IPS-20b (cell line): ENCODE results near the gene SUN2.

Source experiments
- H3K27ac ChIP-seq: one replicate; pipeline ENCODE4 v1.5.1; 2013; ENCODE audit warnings: low read length
- H3K27me3 ChIP-seq: 2 replicates; pipeline ENCODE4 v1.6.1; 2013; ENCODE audit warnings: mild to moderate bottlenecking, low read length, inconsistent platforms; ENCODE audit not compliant: insufficient read depth
- H3K36me3 ChIP-seq: 2 replicates; pipeline ENCODE4 v1.6.1; 2013; ENCODE audit warnings: low read depth, mild to moderate bottlenecking, inconsistent platforms, low read length, moderate library complexity; ENCODE audit not compliant: insufficient read depth
- H3K4me1 ChIP-seq: 2 replicates; pipeline ENCODE4 v1.6.1; 2013; ENCODE audit warnings: mild to moderate bottlenecking, control low read depth, inconsistent platforms, low read length, moderate library complexity; ENCODE audit not compliant: insufficient read depth
- H3K4me3 ChIP-seq: 2 replicates; pipeline ENCODE4 v1.5.1; 2013; ENCODE audit warnings: mild to moderate bottlenecking, low read length, inconsistent platforms
- H3K9ac ChIP-seq: 2 replicates; pipeline ENCODE4 v1.6.1; 2013; ENCODE audit warnings: low read depth, mild to moderate bottlenecking, inconsistent platforms, low read length, moderate library complexity
- H3K9me3 ChIP-seq: 2 replicates; pipeline ENCODE4 v1.6.1; 2013; ENCODE audit warnings: mild to moderate bottlenecking, low read depth, low read length, inconsistent platforms; ENCODE audit not compliant: insufficient read depth

The SUN2 gene

GRCh38 chr22:38717244-38717643 is 38.6 kb downstream of the SUN2 start:
- Histone ChIP-seq H3K9me3 (no peaks in the 10 kb centered on the region), H3K36me3 (peaks cover 70% of the 10 kb centered on the region), H3K27me3 (no peaks in the 10 kb centered on the region), H3K27ac (no peak overlapping the region), H3K4me3 (no peak overlapping the region), H3K4me1 (peaks cover 8% of the 10 kb centered on the region), H3K9ac (no peak overlapping the region)

GRCh38 chr22:38716826-38717225 is 39.0 kb downstream of the SUN2 start:
- Histone ChIP-seq H3K4me3 (no peak overlapping the region), H3K9ac (no peak overlapping the region), H3K36me3 (peaks cover 70% of the 10 kb centered on the region), H3K4me1 (peaks cover 10% of the 10 kb centered on the region), H3K9me3 (no peaks in the 10 kb centered on the region), H3K27me3 (no peaks in the 10 kb centered on the region), H3K27ac (no peak overlapping the region)

- Histone ChIP-seq H3K4me3 (no peak overlapping the region), H3K4me1 (peaks cover 10% of the 10 kb centered on the region), H3K27me3 (no peaks in the 10 kb centered on the region), H3K9me3 (no peaks in the 10 kb centered on the region), H3K36me3 (peaks cover 65% of the 10 kb centered on the region), H3K27ac (no peak overlapping the region), H3K9ac (no peak overlapping the region)
Measured at GRCh38 chr22:38716271-38716670, 39.5 kb downstream of the SUN2 start.

GRCh38 chr22:38715852-38716251 is 39.9 kb downstream of the SUN2 start:
- Histone ChIP-seq H3K4me3 (no peak overlapping the region), H3K27me3 (no peaks in the 10 kb centered on the region), H3K27ac (no peak overlapping the region), H3K36me3 (peaks cover 65% of the 10 kb centered on the region), H3K4me1 (peaks cover 10% of the 10 kb centered on the region), H3K9me3 (no peaks in the 10 kb centered on the region), H3K9ac (no peak overlapping the region)

- Histone ChIP-seq H3K27ac (no peak overlapping the region), H3K9me3 (no peaks in the 10 kb centered on the region), H3K36me3 (peaks cover 65% of the 10 kb centered on the region), H3K4me3 (no peak overlapping the region), H3K4me1 (peaks cover 10% of the 10 kb centered on the region), H3K27me3 (no peaks in the 10 kb centered on the region), H3K9ac (no peak overlapping the region)
Measured at GRCh38 chr22:38715176-38715764, 40.5 kb downstream of the SUN2 start.

- no peaks in the 10 kb centered on the region for H3K27me3 ChIP-seq
- H3K4me1 ChIP-seq = peaks cover 14% of the 10 kb centered on the region
- no peaks in the 10 kb centered on the region for H3K9me3 ChIP-seq
- H3K4me3 ChIP-seq = no peak overlapping the region
- peaks cover 67% of the 10 kb centered on the region for H3K36me3 ChIP-seq
- no peak overlapping the region for H3K27ac ChIP-seq
- no peak overlapping the region for H3K9ac ChIP-seq
Measured at GRCh38 chr22:38713921-38714320, 41.9 kb downstream of the SUN2 start.

GRCh38 chr22:38712486-38713207 is 43.2 kb downstream of the SUN2 start:
- Histone ChIP-seq H3K9me3 (no peaks in the 10 kb centered on the region), H3K27me3 (no peaks in the 10 kb centered on the region), H3K27ac (no peak overlapping the region), H3K36me3 (peaks cover 56% of the 10 kb centered on the region), H3K9ac (peak overlapping the region; percentile 20; the same call in 1 of the 2 replicates), H3K4me1 (peaks cover 18% of the 10 kb centered on the region), H3K4me3 (no peak overlapping the region)

- H3K27ac ChIP-seq = no peak overlapping the region
- H3K9me3 ChIP-seq = no peaks in the 10 kb centered on the region
- peaks cover 39% of the 10 kb centered on the region for H3K36me3 ChIP-seq
- peaks cover 26% of the 10 kb centered on the region for H3K4me1 ChIP-seq
- H3K4me3 ChIP-seq = no peak overlapping the region
- H3K9ac ChIP-seq = no peak overlapping the region
- H3K27me3 ChIP-seq = no peaks in the 10 kb centered on the region
Measured at GRCh38 chr22:38710866-38711265, 44.9 kb downstream of the SUN2 start.

GRCh38 chr22:38710351-38710750 is 45.4 kb downstream of the SUN2 start:
- Histone ChIP-seq H3K4me3 (no peak overlapping the region), H3K9ac (no peak overlapping the region), H3K27ac (no peak overlapping the region), H3K4me1 (peaks cover 26% of the 10 kb centered on the region), H3K27me3 (no peaks in the 10 kb centered on the region), H3K36me3 (peaks cover 34% of the 10 kb centered on the region), H3K9me3 (no peaks in the 10 kb centered on the region)

- no peaks in the 10 kb centered on the region for H3K27me3 ChIP-seq
- no peak overlapping the region for H3K4me3 ChIP-seq
- no peak overlapping the region for H3K9ac ChIP-seq
- no peak overlapping the region for H3K27ac ChIP-seq
- H3K4me1 ChIP-seq = peaks cover 32% of the 10 kb centered on the region
- H3K9me3 ChIP-seq = no peaks in the 10 kb centered on the region
- H3K36me3 ChIP-seq = peaks cover 28% of the 10 kb centered on the region
Measured at GRCh38 chr22:38709306-38709705, 46.5 kb downstream of the SUN2 start.

- H3K27me3 ChIP-seq = no peaks in the 10 kb centered on the region
- no peaks in the 10 kb centered on the region for H3K9me3 ChIP-seq
- peaks cover 28% of the 10 kb centered on the region for H3K36me3 ChIP-seq
- H3K9ac ChIP-seq = no peak overlapping the region
- no peak overlapping the region for H3K27ac ChIP-seq
- peak overlapping the region; percentile 88 for H3K4me3 ChIP-seq
- peaks cover 35% of the 10 kb centered on the region for H3K4me1 ChIP-seq
Measured at GRCh38 chr22:38707984-38708383, 47.8 kb downstream of the SUN2 start.

GRCh38 chr22:38707346-38707745 is 48.5 kb downstream of the SUN2 start:
- peaks cover 29% of the 10 kb centered on the region for H3K4me1 ChIP-seq
- H3K36me3 ChIP-seq = peaks cover 23% of the 10 kb centered on the region
- no peaks in the 10 kb centered on the region for H3K27me3 ChIP-seq
- peak overlapping the region; percentile 76; the same call in 1 of the 2 replicates for H3K9ac ChIP-seq
- no peaks in the 10 kb centered on the region for H3K9me3 ChIP-seq
- H3K27ac ChIP-seq = no peak overlapping the region
- H3K4me3 ChIP-seq = peak overlapping the region; percentile 88
